GM18505 (cell line): ENCODE data around the gene MINDY4.

ENCODE experiments used
- ATAC-seq: cut with Tn5 transposase; IDR thresholded peaks from one replicate; pipeline ENCODE4 v1.9.1; 2021; ENCODE audit not compliant: unreplicated experiment
- POLR2A ChIP-seq: IDR thresholded peaks from 4 replicates; pipeline ENCODE4 v1.6.1; 2011; ENCODE audit warnings: borderline replicate concordance; ENCODE audit not compliant: insufficient read depth, insufficient read length; ENCODE audit errors: extremely low read depth

MINDY4 gene

DNA sequence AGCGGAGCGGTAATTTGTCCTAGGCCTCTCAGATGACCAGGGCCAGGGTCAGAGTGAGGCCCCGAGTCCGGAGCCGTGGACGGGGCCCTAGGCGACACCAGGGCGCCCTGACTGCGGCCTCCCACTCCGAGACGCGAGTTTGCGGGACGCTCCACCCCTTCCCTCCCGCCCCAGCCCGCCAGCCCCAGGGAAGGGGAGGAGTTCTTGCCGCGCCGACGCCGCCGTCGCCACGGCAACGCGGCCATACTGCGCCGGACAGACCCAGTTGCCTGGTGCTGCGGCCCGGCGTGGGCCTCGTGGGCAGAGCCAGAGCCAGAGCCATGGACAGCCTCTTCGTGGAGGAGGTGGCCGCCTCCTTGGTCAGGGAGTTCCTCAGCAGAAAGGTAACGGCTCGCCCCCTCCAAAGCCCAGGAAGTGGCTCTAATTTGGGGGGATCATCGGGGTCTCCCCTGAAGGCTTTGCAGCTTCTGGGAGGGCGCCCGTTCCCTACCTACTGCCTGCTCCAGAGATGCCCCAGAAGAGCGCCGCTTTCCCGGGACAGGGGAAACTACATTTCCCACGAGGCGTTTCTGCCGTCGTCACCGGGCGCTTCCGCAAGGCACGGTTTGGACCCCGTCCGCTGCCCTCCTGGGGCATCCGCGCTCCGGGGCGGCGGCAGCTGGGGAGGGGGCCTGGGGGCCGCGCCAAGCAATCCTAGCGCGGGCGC is at the start of gene MINDY4:
MINDY4 (plus strand) TSS at position 244 of the 706 bp plus-strand sequence; CDS start at position 321, 77 bp downstream.
- peak; percentile 24 for TF ChIP-seq POLR2A
- ATAC-seq, result peak; percentile 81

GRCh38 chr7:30722187-30722586 is 49.0 kb upstream of the MINDY4 start:
- no peak for TF ChIP-seq POLR2A
- no peak for ATAC-seq

DNA sequence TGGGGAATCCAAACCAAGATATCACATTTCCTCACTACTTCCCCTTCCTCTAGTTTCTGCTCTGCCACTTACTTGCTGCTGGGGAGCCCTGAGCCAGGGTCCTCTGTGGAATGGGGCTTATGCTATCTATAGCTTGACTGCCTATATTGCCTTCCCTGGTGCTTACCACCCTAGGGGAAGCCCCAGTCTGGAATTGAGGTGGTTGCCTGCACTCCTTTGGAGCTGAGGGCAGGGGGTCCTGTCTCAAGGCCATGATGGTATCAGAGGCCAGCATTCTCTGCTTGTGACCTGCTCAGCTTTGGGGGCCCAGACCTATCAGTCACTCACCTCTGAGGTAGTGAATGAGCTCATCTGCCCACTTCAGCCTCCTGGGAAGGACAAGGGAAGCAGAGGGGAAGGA is 48.5 kb upstream of the MINDY4 start:
- TF ChIP-seq POLR2A, result no peak
- ATAC-seq, result no peak

DNA sequence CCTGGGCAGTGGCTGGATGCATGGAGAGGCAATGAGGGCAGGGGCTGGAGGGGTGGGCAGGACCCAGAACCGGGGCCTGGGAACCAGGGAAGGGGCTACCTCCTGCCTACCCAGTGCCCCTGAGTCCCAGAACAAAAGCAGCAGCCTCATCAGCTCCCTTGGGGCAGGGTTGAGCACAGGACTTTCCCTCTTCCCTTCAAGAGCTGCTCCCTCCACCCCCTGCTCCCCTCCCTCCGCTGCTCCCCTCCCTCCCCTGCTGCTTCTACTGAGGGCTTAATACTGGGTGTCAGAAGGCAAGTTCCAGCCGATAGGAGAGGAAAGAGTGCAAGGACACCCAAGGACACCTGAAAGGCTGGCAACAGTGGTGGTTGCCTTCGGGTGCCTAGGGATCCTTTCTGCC is 47.4 kb upstream of the MINDY4 start:
- TF ChIP-seq POLR2A, result no peak
- no peak for ATAC-seq

GRCh38 chr7:30726296-30727006 is 44.8 kb upstream of the MINDY4 start:
- no peak for ATAC-seq

DNA sequence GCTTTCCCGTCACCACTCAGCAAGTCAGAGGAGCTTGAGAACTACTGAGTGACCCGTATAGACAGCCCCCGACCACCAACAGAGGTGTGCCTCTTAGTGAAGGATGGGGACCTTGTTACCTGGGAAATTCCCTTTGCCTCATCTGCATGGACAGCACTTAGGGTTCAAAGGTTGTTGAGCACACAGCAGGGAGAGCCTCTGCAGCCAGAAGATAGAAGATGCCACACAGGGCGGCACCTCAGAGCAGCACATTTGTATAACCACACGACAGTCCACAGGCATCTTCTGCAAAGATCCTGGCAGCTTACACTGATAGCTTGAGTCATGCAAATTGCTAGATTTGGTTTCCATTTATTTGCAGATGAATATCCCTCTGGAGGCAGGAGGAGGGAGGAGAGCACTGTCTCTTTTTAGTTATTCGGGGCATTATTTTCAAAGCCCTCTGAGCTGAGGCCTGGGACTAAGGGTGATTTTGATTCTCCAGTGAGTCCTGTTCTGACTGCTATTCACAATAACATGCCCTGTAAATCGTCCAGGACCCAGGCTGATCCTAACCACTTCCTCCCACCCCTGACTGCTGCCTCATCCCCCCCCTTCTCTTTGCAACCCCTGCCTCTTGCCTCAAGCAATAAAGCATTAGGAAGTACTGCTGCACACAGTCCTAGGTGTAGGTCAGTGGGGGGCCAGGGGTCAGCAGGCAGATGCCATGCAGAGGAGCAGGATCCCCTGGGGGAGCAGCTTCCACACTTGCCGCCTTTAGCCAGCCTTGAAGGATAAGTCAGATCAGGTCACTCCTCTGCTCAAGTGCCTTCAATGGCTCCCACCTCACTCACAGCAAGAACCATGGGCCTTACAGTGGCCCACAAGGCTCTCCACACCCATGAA is 43.9 kb upstream of the MINDY4 start:
- ATAC-seq, result peak; percentile 72
- no peak for TF ChIP-seq POLR2A

More at GRCh38 chr7:30726296-30727006, 44.8 kb upstream of the MINDY4 start:
- no peak for TF ChIP-seq POLR2A

- TF ChIP-seq POLR2A, result no peak
- ATAC-seq, result no peak
These were observed 42.6 kb upstream of the MINDY4 start for GRCh38 chr7:30728591-30729100.

DNA sequence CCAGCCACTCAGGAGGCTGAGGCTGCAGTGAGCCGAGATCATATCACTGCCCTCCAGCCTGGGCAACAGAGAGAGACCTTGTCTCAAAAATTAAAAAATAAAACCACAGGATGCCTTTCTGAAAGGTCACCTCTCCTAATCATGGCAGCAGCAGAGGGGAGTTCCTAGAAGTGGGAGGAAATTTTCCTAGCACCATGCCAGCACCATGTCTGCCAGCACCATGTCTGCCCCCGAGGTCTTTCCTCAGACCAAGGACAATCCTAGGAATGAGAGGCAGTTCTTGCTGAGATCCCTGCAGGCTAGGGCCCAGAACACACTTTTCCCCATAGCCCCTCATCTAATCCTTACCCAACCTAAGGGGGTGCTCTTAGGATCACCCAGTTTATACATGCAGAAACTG is 41.6 kb upstream of the MINDY4 start:
- no peak for ATAC-seq
- no peak for TF ChIP-seq POLR2A

- no peak for ATAC-seq
- TF ChIP-seq POLR2A, result no peak
These were observed 41.1 kb upstream of the MINDY4 start for GRCh38 chr7:30730097-30730496.

GRCh38 chr7:30730996-30731395 is 40.2 kb upstream of the MINDY4 start:
- no peak for ATAC-seq
- TF ChIP-seq POLR2A, result no peak

DNA sequence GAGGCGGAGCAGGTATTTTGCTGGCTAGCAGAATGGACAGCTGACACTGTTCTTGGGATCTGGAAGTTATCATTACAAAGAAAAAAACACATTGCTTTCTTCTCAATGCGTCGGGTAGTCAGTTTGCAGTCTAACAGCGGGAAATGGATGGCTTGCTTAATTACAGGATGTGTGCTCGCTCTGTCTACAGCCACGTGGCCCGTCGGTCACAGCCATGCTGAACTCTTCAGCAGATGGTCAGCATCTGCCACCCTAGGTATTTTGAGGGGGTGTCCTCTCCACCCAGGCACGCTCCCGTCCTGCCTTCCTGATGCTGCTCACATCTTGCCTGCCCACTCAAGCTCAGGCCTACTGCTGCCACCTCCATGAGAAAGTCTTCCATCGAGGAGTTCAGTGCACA is 39.6 kb upstream of the MINDY4 start:
- no peak for ATAC-seq
- TF ChIP-seq POLR2A, result no peak

- TF ChIP-seq POLR2A, result no peak
- no peak for ATAC-seq
These were observed 38.6 kb upstream of the MINDY4 start for GRCh38 chr7:30732606-30733005.

DNA sequence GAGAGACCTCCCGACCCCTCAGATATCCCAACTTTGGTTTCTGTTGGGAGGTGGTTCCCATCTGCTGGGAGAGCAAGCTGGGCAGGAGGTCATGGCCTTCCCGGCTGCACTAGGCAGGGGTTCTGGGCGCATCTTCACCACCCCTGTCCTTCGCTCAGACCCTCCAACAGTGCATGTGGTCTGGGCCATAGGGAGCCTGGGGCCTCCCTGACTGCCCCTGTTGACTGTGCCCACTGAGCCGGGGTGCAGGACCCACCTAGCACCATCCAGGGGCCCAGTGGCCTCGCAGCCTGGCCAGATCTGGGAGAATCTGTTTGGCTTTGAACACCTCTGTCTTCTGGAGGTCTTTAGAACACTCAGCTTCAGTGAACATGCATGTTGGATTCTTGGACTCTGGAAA is 38.0 kb upstream of the MINDY4 start:
- ATAC-seq, result no peak
- no peak for TF ChIP-seq POLR2A
